HL-60/S4 treated with retinoic acid at 250 ng/mL for 4 days and 3 days (cell line): ENCODE measurements around the gene IQSEC1.

Experiments used
- in situ Hi-C: fragments of 300-500 bp; cut with MboI; formaldehyde crosslinking; loops from 2 replicates; pipeline ENCODE4 v1.7.0; 2022; ENCODE audit warnings: low sequenced_read_pairs

Gene IQSEC1

GRCh38 chr3:13086531-13086981, 13.3 kb upstream of the IQSEC1 start:
- in situ Hi-C loops, result loop anchor here (25.0 kb wide), 1 partner anchor 376 kb away; no protein-coding TSS in a partner anchor

DNA sequence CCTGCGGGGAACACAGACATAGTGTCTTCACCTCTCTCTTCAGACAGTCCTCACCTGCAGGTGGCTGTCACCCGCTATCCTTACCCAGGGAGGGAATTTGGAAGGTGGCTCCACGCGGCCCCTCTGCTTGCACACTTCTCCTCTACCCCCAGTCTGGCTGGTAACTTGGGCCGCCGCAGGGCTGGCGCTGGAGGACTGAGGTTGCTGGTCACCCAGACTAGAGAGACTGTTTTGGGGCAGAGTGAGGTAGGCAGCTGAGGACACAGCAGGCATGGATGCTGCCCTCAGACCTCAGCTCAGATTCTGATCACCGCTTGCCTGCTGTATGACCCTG, 12.6 kb upstream of the IQSEC1 start:
- in situ Hi-C loops, result loop anchor here (25.0 kb wide), 1 partner anchor 376 kb away; no protein-coding TSS in a partner anchor

DNA sequence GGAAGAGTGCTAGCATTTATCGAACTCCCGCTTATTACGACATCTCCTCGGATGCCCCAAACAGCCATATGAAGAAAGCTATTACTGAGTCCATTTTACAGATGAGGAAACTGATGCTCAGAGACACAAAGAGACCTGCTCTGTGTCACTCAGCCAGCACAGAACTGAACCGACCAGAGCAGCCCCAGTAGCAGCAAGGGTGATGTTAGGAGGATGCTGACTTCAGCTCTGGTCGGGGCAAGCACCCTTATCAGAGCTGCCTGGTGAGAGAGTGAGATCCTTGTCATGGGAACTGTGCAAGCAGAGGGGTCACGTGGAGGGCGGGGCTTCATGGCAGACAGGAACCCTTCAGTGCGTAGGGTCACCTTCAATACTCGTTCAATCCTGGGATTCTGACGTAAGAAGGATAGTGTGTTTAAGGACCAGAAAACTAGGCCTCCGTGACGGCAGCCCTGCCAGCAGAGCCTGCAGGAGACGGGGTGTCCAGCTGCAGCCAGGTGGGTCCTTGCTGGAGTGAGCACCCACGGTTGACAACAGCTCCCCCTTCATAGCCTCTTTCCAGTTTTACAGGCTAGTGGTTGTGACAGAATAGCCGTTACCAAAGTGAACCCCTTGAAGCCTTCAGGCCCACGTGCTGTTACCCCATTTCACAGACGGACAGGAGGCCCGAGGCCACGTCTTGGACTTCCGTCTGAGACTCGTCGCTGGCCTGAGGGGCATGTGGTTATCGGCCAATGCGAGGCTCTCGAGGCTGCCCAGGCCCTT, 12.0 kb upstream of the IQSEC1 start:
- in situ Hi-C loops, result loop anchor here (25.0 kb wide), 1 partner anchor 377 kb away; no protein-coding TSS in a partner anchor

GRCh38 chr3:13083898-13084297, 10.7 kb upstream of the IQSEC1 start:
- in situ Hi-C loops, result loop anchor here (25.0 kb wide), 1 partner anchor 378 kb away; no protein-coding TSS in a partner anchor

- in situ Hi-C loops, result loop anchor here (25.0 kb wide), 1 partner anchor 379 kb away; no protein-coding TSS in a partner anchor
These were observed 10.0 kb upstream of the IQSEC1 start for GRCh38 chr3:13083254-13083653.

- in situ Hi-C loops, result loop anchor here (25.0 kb wide), 1 partner anchor 380 kb away; no protein-coding TSS in a partner anchor
These were observed 9.4 kb upstream of the IQSEC1 start for GRCh38 chr3:13082677-13083076.

GRCh38 chr3:13081603-13082360, 8.6 kb upstream of the IQSEC1 start:
- in situ Hi-C loops, result loop anchor here (25.0 kb wide), 1 partner anchor 381 kb away; no protein-coding TSS in a partner anchor

GRCh38 chr3:13080591-13080990, 7.4 kb upstream of the IQSEC1 start:
- in situ Hi-C loops, result loop anchor here (25.0 kb wide), 1 partner anchor 382 kb away; no protein-coding TSS in a partner anchor

DNA sequence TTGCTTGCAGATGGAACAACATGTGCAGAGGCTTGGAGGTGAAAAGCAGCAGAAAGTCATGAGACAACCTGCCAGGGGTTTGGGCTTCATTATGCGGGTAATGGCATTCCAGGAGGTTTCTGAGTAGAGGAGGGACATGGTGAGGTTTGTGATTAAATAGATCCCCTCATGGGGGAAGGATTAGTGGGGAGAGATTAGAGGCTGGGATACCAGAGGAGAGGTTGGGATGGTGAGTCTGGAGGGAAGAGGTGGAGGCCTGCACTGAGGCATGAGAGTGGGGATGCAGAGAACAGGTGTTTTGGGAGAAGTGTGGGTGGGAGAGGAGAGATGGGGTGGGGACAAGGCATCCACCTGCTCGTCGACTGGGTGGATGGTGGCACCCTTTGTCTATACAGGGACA, 6.8 kb upstream of the IQSEC1 start:
- in situ Hi-C loops, result loop anchor here (25.0 kb wide), 1 partner anchor 382 kb away; no protein-coding TSS in a partner anchor

DNA sequence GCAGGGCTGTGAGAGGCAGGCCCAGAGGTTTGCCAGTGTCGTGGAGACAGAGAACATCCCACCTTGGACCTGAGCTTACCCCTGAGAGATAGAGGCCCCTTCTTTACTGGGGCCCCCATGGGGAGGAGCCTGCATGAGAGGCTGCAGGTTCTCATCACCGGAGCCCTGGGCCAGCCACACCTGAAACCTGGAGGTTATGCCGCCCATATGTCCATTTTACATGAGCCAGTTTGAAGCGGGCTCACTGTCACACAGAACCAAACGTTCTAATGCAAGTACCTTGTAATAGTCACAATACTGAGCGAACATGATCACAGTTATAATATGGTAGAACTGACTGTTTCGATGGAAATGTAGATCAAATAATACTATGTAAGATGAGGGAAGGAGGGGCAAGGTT, 6.3 kb upstream of the IQSEC1 start:
- in situ Hi-C loops, result loop anchor here (25.0 kb wide), 1 partner anchor 383 kb away; no protein-coding TSS in a partner anchor

GRCh38 chr3:13079051-13079450, 5.8 kb upstream of the IQSEC1 start:
- in situ Hi-C loops, result loop anchor here (25.0 kb wide), 1 partner anchor 383 kb away; no protein-coding TSS in a partner anchor

- in situ Hi-C loops, result loop anchor here (25.0 kb wide), 1 partner anchor 384 kb away; no protein-coding TSS in a partner anchor
These were observed 5.1 kb upstream of the IQSEC1 start for GRCh38 chr3:13078163-13078905.

- in situ Hi-C loops, result loop anchor here (25.0 kb wide), 1 partner anchor 385 kb away; no protein-coding TSS in a partner anchor
These were observed 4.4 kb upstream of the IQSEC1 start for GRCh38 chr3:13077431-13078162.

DNA sequence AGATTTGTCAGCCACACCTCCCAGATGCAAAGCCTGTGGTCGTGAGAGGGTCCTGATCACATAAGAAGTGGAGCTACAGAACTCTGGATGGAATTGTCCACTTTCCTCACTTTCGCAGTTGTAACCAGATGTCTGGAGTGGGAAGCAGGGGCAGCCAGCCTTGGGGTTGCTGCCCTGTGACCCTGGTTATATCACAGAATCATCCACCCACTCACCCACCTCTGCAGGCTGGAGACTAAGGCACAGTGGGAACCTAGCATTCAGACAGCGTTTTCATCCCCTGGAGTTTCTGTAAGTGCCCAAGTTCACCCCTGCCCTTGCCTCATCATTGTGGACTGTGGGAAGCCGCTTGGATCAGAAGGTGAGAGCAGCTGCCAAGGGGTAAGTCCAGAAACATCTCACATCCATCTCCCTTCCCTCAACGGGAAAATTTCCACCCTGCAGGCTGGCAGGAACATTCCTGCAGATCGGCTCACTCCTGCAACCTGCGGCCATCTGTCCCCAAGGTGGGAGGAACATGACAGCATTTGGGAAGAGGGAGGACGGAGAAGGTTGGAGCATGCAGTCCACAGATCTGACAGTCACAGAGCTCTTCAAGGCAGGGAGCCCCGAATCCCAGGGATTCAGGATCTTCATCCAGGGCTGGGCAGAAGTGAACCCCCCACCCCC, 2.9 kb upstream of the IQSEC1 start:
- in situ Hi-C loops, result loop anchor here (25.0 kb wide), 1 partner anchor 386 kb away; no protein-coding TSS in a partner anchor

DNA sequence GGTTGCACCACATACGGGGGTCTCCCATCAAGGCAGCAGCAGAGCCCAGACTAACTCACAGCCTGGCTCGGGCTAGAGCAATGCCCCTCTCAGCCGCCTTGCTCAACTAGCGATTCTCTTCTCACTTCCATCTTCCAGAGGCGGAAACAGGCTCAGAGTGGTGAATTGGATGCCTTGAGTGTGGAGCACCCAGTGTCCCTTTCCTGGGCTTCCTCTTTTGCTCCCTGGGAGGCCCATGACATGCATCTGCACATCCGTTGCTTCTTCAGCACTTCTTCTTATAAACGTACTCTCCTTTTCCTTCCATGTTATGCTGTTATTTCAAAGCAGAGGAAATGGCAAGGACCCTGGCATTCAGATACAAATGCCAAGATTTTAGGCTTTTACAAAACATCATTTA, 2.1 kb upstream of the IQSEC1 start:
- in situ Hi-C loops, result loop anchor here (25.0 kb wide), 1 partner anchor 387 kb away; no protein-coding TSS in a partner anchor

- in situ Hi-C loops, result no loop called here
These were observed 762 bp upstream of the IQSEC1 start for GRCh38 chr3:13074006-13074375.

DNA sequence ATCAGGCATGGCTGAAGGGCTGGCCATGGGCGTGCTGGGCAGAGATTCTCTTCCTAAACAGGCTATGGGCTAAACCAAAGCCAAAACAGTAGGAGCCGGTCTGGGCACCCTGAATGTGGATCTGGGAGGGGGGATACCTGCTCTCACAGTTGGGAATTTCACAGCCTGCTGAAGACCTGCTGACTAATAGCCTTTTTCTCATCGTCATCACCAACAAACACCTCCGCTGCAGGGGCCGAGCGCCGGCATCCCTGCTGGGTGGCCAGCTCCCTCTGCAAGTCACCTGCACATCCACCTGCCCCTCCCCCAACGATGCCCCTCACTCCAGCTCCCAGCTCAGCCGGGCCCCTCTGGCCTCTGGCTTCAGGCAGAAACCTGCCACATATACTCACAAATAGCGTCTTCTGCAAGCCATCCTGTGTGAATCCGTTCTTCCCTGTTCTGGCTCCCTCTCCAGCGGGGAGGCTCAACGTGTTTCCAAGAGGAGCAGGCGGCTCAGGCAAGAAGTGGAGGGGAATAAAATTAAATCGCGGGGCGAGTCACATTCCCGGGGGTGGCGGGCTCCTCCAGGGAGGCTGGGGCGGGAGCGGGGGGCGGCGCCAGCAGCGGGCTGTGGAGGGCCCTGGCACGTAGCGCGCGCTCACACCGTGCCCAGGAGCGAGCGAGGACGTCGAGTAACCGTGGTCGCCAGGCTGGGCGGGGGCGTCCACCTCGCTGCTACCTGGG, 466 bp downstream of the IQSEC1 start:
- in situ Hi-C loops, result no loop called here

DNA sequence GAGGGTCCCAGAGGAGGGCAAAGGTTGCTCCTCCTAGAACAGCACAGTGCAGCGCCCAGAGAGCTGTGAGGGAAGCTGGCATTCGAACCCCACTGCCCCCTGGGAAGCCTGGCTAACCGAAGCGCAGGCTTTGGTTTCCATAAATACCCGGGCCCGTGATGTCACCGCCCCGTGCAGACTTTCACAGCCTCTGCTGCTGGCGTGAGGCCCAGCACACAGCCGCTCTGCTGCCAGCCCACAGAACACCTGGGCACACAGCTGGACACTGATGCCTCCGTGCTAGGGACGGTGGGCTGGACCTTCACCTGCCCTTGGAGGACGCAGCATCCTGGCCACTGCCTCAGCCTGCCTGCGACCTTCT, 1.0 kb downstream of the IQSEC1 start:
- in situ Hi-C loops, result no loop called here

GRCh38 chr3:13071695-13072094, 1.5 kb downstream of the IQSEC1 start:
- in situ Hi-C loops, result no loop called here
